Measurements from ENCODE around the gene NYAP2.

- TF ChIP-seq CTCF (IDR thresholded peaks at IDR 0.05; ENCODE audit: insufficient read depth, low read length): no peak
- no peak for TF ChIP-seq REST (IDR thresholded peaks at IDR 0.05; ENCODE audit: insufficient replicate concordance, low read depth)
Observed at GRCh38 chr2:225414902-225415301, 15.4 kb downstream of the NYAP2 start.

Measured in HL-60 (cell line).